Bladder microvascular endothelial cell (primary cell): ENCODE results near the gene SLC19A2. TPM values are rescaled to one million over a fixed set of nuclear protein-coding genes. Genes with fewer than 3 reads are reported as not detected.

Source experiments
- total RNA-seq: library from RNA; depleted of rRNA; stranded (reverse); fragments of >200 nt; gene quantifications from 2 replicates; pipeline ENCODE4 v1.2.3, GENCODE V29; 2014

Gene SLC19A2, protein sequence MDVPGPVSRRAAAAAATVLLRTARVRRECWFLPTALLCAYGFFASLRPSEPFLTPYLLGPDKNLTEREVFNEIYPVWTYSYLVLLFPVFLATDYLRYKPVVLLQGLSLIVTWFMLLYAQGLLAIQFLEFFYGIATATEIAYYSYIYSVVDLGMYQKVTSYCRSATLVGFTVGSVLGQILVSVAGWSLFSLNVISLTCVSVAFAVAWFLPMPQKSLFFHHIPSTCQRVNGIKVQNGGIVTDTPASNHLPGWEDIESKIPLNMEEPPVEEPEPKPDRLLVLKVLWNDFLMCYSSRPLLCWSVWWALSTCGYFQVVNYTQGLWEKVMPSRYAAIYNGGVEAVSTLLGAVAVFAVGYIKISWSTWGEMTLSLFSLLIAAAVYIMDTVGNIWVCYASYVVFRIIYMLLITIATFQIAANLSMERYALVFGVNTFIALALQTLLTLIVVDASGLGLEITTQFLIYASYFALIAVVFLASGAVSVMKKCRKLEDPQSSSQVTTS
- total RNA-seq: 1.8 and 3.8 TPM in 2 replicates

DNA sequence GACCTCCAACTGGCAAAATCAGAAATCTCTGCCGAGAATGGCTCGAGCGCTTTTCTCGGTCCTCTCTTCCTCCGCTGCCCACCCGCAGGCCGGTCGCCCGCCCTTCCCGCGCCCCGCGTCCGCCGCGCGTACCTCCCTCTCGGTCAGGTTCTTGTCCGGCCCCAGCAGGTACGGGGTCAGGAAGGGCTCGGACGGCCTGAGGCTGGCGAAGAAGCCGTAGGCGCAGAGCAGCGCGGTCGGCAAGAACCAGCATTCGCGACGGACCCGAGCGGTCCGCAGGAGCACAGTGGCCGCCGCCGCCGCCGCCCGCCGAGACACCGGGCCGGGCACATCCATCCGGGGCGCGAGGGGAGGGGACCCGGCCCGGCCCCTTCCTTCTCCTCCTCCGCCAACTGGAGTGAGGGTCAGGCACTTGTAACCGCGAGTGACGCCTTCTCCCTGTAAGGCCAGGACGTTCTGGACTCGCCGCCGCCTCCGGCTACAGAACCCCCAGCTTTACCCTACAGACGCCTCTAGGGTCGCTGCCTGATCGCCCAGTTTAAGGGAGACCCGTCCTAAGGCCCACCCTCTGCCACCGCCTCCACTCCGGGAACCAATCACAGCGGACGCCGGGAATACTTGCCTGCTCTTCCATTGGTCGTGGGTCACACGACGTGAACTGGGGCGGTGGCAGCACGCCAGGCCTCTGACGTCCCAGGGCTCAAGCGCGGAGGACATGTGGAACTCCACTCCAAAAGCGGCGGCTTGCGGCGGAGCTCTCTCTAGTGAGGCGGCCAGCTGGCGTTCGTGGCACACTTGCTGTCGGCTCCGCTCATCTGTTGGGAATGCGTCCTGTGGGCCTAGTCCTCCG lies at the start of gene SLC19A2:
TSS of gene SLC19A2 (minus strand) at position 514 of the 850 bp plus-strand sequence. CDS start at position 336, 178 bp downstream.

DNA sequence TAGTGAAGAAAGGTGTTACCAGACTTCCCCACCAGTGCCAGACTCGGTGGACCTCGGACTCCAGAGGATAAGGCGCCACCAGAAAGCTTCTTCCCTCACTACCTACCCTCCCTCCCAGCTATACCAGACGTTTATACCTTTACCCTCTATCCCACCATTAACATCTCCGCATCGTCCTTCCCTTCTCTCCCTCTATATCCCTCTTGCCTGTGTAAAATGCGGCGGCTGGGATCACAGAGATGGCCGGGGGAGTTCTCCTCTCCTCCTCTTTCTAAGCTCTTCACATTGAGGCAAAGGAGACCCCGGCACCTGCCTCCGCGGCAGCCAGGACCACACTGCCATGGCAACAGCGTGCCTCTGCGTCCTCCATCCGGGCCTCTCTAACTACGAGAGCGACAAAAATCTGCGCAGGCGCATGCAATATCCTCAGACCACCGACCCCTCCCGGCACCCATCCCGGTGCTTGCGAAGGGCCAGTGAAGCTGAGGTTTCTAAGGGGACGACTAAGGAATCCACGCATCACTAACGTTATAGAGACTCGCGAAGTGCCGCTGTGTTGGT lies 58.6 kb downstream of the SLC19A2 start, which contains the start of gene CCDC181:
TSS of gene CCDC181 (minus strand) at position 394 of the 561 bp plus-strand sequence. CDS start 2,547 bp downstream, outside the sequence.

Other genes starting within 250 kb of the SLC19A2 start
- 10.8 and 14.7 TPM in 2 replicates for gene NME7, start 118.1 kb downstream of the SLC19A2 start, total RNA-seq
- gene BLZF1, start 117.7 kb downstream of the SLC19A2 start, total RNA-seq: 12.6 and 22.1 TPM in 2 replicates
- gene CCDC181, start 58.5 kb downstream of the SLC19A2 start, total RNA-seq: not detected in 2 replicates
- under 0.01 TPM in 1 of 2 replicates, not detected in the other for gene F5, start 100.5 kb upstream of the SLC19A2 start, total RNA-seq
- gene SELP, start 144.2 kb upstream of the SLC19A2 start, total RNA-seq: 1.5 and 2.8 TPM in 2 replicates
- 0.31 and 0.32 TPM in 2 replicates for gene SELL, start 225.7 kb upstream of the SLC19A2 start, total RNA-seq
- 12.0 and 57.2 TPM in 2 replicates for gene SELE, start 248.1 kb upstream of the SLC19A2 start, total RNA-seq